Hepatocyte (in vitro differentiated cells): ENCODE results near the gene SNRNP70. TPM values are rescaled to one million over a fixed set of nuclear protein-coding genes. Genes with fewer than 3 reads are reported as not detected.
A peak's percentile ranks its signal among the peaks of the same experiment; 100 is the strongest.

ENCODE experiments used
- DNase-seq: peaks from one replicate; pipeline ENCODE4 v3.0.0-alpha.2; 2016; ENCODE audit warnings: low spot score
- H2AFZ ChIP-seq: fragments of 200-600 bp; sonication (generic); 2 replicates; pipeline ENCODE4 v1.6.0; 2016; ENCODE audit warnings: antibody characterized with exemption, mild to moderate bottlenecking
- H3K27ac ChIP-seq: fragments of 200-600 bp; sonication (generic); 2 replicates; pipeline ENCODE4 v1.5.1; 2016; ENCODE audit warnings: mild to moderate bottlenecking
- H3K27me3 ChIP-seq: fragments of 200-600 bp; sonication (generic); 2 replicates; pipeline ENCODE4 v1.6.1; 2016
- H3K36me3 ChIP-seq: fragments of 200-600 bp; sonication (generic); replicated peaks from 2 replicates; pipeline ENCODE4 v1.5.1; 2016; ENCODE audit warnings: low read depth; ENCODE audit not compliant: insufficient read depth
- H3K4me1 ChIP-seq: fragments of 200-600 bp; sonication (generic); 2 replicates; pipeline ENCODE4 v1.5.1; 2016; ENCODE audit warnings: mild to moderate bottlenecking, moderate library complexity; ENCODE audit not compliant: insufficient read depth
- H3K4me2 ChIP-seq: fragments of 200-600 bp; sonication (generic); 2 replicates; pipeline ENCODE4 v1.6.0; 2016
- H3K4me3 ChIP-seq: fragments of 200-600 bp; sonication (generic); 2 replicates; pipeline ENCODE4 v1.5.1; 2016; ENCODE audit warnings: mild to moderate bottlenecking
- H3K79me2 ChIP-seq: fragments of 200-600 bp; sonication (generic); 2 replicates; pipeline ENCODE4 v1.6.0; 2017; ENCODE audit warnings: mild to moderate bottlenecking
- H3K9me2 ChIP-seq: fragments of 200-600 bp; sonication (generic); replicated peaks from 2 replicates; pipeline ENCODE4 v1.6.0; 2017; ENCODE audit warnings: mild to moderate bottlenecking; ENCODE audit not compliant: insufficient read depth
- H3K9me3 ChIP-seq: fragments of 200-600 bp; sonication (generic); 2 replicates; pipeline ENCODE4 v1.5.1; 2016; ENCODE audit warnings: low read depth, mild to moderate bottlenecking
- H4K20me1 ChIP-seq: fragments of 200-600 bp; sonication (generic); 2 replicates; pipeline ENCODE4 v1.6.0; 2016; ENCODE audit warnings: mild to moderate bottlenecking; ENCODE audit not compliant: insufficient read depth, poor library complexity, severe bottlenecking
- EZH2 ChIP-seq: fragments of 200-600 bp; sonication (generic); IDR thresholded peaks from 2 replicates; pipeline ENCODE4 v1.6.1; 2016; ENCODE audit warnings: antibody characterized with exemption, mild to moderate bottlenecking, borderline replicate concordance
- EZH2phosphoT487 ChIP-seq: fragments of 200-600 bp; sonication (generic); IDR thresholded peaks from one replicate; pipeline ENCODE4 v1.6.1; 2018; ENCODE audit warnings: antibody characterized with exemption, mild to moderate bottlenecking, low read depth, moderate library complexity; ENCODE audit not compliant: unreplicated experiment, severe bottlenecking
- WGBS: methylation state at CpG from one replicate; pipeline ENCODE4 v1.1.6; 2016; ENCODE audit warnings: low lambda C conversion rate; ENCODE audit errors: missing lambda C conversion rate; 5-methylcytosine and 5-hydroxymethylcytosine counted together
- polyA plus RNA-seq: library from polyadenylated mRNA; unstranded; fragments of >200 nt; fragmentation: Nextera tagmentation; extraction: Ambion mirVana; gene quantifications from 2 replicates; pipeline ENCODE4 v1.2.1, GENCODE V29; 2016
- total RNA-seq: library from RNA; depleted of rRNA; stranded (reverse); fragments of >200 nt; gene quantifications from 2 replicates; pipeline ENCODE4 v1.2.3, GENCODE V29; 2014
- TF ChIP-seq, protein P1 (sequence below): fragments of 200-600 bp; sonication (generic); IDR thresholded peaks from 2 replicates; pipeline ENCODE4 v1.5.1; 2016; ENCODE audit warnings: antibody characterized with exemption, mild to moderate bottlenecking; ENCODE audit not compliant: poor library complexity

Gene SNRNP70
- total and polyA plus RNA-seq, 2 experiments from 2014 or later: 190 to 248 TPM

DNA sequence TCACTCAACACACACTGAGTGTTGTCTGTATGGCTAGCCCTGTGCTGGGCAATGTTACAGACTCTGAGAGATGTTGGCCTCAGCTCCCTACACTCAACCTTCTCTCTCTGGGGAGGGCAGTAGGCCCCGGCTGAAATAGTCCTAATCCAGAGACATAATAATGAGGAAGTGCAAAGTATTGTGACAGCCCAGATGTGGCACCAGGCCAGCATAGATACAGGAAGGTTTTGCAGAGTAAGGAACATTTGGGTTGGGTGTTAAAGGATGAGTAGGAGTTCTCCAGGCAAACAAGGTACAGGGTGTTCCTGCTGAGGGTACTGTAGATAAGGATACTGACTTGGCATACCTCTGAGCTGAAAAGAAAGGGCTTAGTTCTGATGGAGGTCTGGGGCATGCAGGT, 31.3 kb downstream of the SNRNP70 start:
- H3K4me2 ChIP-seq: no peak overlapping the region
- H3K36me3 ChIP-seq: no peaks in the 10 kb centered on the region
- H3K9me2 ChIP-seq: no peaks in the 10 kb centered on the region
- TF ChIP-seq, protein P1, sequence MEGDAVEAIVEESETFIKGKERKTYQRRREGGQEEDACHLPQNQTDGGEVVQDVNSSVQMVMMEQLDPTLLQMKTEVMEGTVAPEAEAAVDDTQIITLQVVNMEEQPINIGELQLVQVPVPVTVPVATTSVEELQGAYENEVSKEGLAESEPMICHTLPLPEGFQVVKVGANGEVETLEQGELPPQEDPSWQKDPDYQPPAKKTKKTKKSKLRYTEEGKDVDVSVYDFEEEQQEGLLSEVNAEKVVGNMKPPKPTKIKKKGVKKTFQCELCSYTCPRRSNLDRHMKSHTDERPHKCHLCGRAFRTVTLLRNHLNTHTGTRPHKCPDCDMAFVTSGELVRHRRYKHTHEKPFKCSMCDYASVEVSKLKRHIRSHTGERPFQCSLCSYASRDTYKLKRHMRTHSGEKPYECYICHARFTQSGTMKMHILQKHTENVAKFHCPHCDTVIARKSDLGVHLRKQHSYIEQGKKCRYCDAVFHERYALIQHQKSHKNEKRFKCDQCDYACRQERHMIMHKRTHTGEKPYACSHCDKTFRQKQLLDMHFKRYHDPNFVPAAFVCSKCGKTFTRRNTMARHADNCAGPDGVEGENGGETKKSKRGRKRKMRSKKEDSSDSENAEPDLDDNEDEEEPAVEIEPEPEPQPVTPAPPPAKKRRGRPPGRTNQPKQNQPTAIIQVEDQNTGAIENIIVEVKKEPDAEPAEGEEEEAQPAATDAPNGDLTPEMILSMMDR: no peak
- TF ChIP-seq EZH2: no peak
- TF ChIP-seq EZH2phosphoT487: no peak
- H3K27me3 ChIP-seq: peaks cover 7% of the 10 kb centered on the region
- H2AFZ ChIP-seq: no peak overlapping the region
- peaks cover 16% of the 10 kb centered on the region for H3K4me1 ChIP-seq
- no peaks in the 10 kb centered on the region for H3K79me2 ChIP-seq
- H3K9me3 ChIP-seq: no peaks in the 10 kb centered on the region
- no peak overlapping the region for H3K27ac ChIP-seq
- 64% methylated on average over 1 of the region's 1 CpG for WGBS
- no peak for DNase-seq
- no peaks in the 10 kb centered on the region for H4K20me1 ChIP-seq
- no peak overlapping the region for H3K4me3 ChIP-seq

DNA sequence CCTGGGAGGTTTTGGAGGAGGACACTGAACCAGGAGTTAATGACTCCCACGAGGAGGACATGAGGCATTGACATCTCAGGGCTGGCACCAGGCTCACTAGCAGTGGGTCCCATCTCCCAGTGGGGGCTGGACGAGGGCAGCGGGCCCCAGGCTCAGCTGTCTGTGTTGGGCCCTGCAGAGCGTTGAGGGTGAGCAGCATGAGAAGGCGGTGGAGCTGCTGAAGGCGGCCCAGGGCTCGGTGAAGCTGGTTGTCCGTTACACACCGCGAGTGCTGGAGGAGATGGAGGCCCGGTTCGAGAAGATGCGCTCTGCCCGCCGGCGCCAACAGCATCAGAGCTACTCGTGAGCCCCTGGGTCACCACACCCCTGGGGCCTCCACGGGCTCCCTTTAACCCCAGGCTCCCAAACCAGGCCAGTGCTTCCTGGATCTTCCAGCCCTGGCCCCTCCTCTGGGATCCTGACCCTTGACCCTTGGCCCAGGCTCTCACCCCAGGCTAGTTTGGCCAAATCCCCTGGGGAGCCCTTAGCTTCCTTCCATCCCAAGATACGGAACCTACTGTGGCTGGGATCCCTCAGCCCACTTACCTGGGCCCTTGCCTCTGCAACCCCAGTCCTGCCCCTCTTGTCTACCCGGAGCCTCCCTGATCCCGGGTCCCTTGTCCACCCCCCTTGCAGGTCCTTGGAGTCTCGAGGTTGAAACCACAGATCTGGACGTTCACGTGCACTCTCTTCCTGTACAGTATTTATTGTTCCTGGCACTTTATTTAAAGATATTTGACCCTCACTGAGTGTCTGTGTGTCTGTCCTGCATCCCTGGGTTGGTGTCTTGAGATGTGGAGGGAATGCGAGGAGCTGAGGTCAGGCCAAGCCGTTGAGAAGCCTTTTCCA, 32.7 kb downstream of the SNRNP70 start:
- Histone ChIP-seq H3K4me1 (peaks cover 16% of the 10 kb centered on the region), H3K9me2 (no peaks in the 10 kb centered on the region), H3K9me3 (no peaks in the 10 kb centered on the region), H3K27ac (peak overlapping the region; percentile 94), H2AFZ (peak overlapping the region; percentile 56), H3K36me3 (no peaks in the 10 kb centered on the region), H3K4me3 (peak overlapping the region; percentile 18), H3K27me3 (peaks cover 7% of the 10 kb centered on the region), H4K20me1 (no peaks in the 10 kb centered on the region), H3K79me2 (no peaks in the 10 kb centered on the region), H3K4me2 (peak overlapping the region; percentile 89)
- 79% methylated on average over 25 of the region's 26 CpGs for WGBS
- TF ChIP-seq, protein P1: no peak
- TF ChIP-seq EZH2 (no peak), EZH2phosphoT487 (no peak)
- DNase-seq: no peak

DNA sequence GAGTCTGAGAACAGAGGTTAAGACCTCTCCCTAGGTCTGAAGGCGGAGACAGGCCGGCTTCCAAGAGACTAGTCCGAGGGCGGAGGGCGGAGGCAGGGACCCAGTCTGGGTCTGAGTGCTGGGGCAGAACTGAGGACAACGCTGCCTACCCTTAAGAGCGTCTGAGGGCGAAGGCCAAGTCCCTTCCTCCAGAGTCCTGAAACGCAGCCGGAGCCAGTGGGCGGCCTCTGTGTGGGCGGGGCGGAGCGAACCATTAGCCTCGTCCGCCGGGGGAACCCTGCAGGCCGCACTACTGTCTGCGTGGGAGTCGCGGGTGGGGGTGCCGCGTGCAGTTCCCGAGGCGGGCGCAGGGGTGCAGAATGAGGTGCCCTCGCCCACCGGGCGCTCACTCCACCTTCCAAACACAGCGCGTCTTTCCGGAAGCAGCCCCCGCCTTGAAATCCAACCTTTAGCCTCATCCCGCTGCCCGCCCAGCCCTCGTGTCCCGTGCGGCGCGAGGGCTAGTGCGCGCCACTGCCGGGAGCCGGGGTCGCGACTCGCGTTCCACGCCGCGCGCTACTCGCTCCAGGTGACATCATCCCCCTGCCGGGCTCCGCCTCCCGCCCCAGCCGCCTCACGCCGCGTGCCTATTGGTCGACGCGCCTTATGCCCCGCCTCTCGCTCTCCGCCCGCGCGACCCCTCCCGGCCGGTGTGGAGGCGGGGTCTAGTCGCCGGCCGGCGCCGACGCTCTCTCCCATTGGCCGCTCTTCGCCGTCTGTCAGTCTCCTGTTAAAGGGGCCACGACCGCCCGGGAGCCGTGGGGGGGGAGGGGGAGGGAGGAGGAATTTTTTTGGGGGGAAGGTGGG, 33.5 kb downstream of the SNRNP70 start, which contains the start of gene C19orf73:
TSS of gene C19orf73 (minus strand) at position 579 of the 846 bp plus-strand sequence. CDS start at position 458, 121 bp downstream.
- Histone ChIP-seq H3K79me2 (no peaks in the 10 kb centered on the region), H3K4me1 (peaks cover 14% of the 10 kb centered on the region), H3K36me3 (no peaks in the 10 kb centered on the region), H3K27ac (peak within 1 kb of the TSS; percentile 94), H3K9me3 (no peaks in the 10 kb centered on the region), H3K4me3 (peak within 1 kb of the TSS; percentile 58), H2AFZ (peak within 1 kb of the TSS; percentile 83), H3K27me3 (peaks cover 7% of the 10 kb centered on the region), H4K20me1 (no peaks in the 10 kb centered on the region), H3K4me2 (peak within 1 kb of the TSS; percentile 93), H3K9me2 (no peaks in the 10 kb centered on the region)
- TF ChIP-seq, protein P1: no peak
- no peak for TF ChIP-seq EZH2
- no peak for TF ChIP-seq EZH2phosphoT487
- 3% methylated on average over 56 of the region's 85 CpGs for WGBS
- peak; percentile 98 for DNase-seq
